Measurements from ENCODE around the gene ABHD17B.

The ABHD17B gene

GRCh38 chr9:71929223-71929622, 18.2 kb upstream of the ABHD17B start:
- Histone ChIP-seq H3K4me1 (ENCODE audit: control insufficient read depth, insufficient read depth, low read length) (no peaks in the 10 kb centered on the region), H3K4me3 (ENCODE audit: low read length) (no peak overlapping the region), H3K36me3 (ENCODE audit: control insufficient read depth, insufficient read depth, low read length) (no peaks in the 10 kb centered on the region), H3K9ac (ENCODE audit: low read length) (no peak overlapping the region), H3K27me3 (ENCODE audit: control insufficient read depth, insufficient read depth, low read length) (no peaks in the 10 kb centered on the region), H3K27ac (ENCODE audit: low read depth, low read length) (no peak overlapping the region)

DNA sequence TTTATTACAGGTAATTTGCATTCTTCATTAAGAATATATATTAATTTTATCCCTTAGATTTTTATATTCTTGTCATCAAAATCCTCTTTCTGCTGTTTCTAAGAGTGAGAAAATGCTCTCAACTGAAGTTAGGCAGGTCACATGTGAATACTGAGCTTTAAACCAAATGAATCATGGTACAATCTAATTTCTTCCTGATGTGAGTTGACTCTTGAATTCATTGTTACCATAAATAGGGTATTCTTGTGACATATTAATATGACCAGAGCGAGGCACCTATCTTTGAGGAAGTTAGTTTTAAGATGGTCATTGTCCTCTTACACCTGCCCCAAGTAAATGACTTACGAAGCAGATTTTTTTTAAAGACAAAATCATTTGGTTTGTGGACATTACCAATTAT, 17.8 kb upstream of the ABHD17B start:
- Histone ChIP-seq H3K27me3 (ENCODE audit: control insufficient read depth, insufficient read depth, low read length) (no peaks in the 10 kb centered on the region), H3K27ac (ENCODE audit: low read depth, low read length) (no peak overlapping the region), H3K9ac (ENCODE audit: low read length) (no peak overlapping the region), H3K36me3 (ENCODE audit: control insufficient read depth, insufficient read depth, low read length) (no peaks in the 10 kb centered on the region), H3K4me1 (ENCODE audit: control insufficient read depth, insufficient read depth, low read length) (no peaks in the 10 kb centered on the region), H3K4me3 (ENCODE audit: low read length) (no peak overlapping the region)

DNA sequence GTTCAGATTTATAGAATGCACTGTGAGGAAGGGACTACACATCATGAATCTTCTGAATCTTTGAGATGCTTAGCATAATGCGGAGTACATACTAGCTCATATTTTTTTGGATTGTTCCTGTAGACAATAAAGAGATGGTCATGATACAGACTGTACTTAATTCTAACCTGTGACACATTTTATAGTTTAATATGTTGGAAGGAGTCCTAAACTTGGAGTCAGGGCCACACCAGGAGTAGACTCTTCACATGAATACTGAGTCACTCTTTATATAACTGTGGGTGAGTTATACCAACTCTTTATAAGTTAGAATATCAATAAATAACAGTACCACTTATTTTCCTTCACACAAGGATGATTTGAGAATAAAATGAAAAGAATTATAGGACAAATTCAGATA, 17.4 kb upstream of the ABHD17B start:
- Histone ChIP-seq H3K27me3 (ENCODE audit: control insufficient read depth, insufficient read depth, low read length) (no peaks in the 10 kb centered on the region), H3K36me3 (ENCODE audit: control insufficient read depth, insufficient read depth, low read length) (no peaks in the 10 kb centered on the region), H3K4me1 (ENCODE audit: control insufficient read depth, insufficient read depth, low read length) (no peaks in the 10 kb centered on the region), H3K27ac (ENCODE audit: low read depth, low read length) (no peak overlapping the region), H3K9ac (ENCODE audit: low read length) (no peak overlapping the region), H3K4me3 (ENCODE audit: low read length) (no peak overlapping the region)

DNA sequence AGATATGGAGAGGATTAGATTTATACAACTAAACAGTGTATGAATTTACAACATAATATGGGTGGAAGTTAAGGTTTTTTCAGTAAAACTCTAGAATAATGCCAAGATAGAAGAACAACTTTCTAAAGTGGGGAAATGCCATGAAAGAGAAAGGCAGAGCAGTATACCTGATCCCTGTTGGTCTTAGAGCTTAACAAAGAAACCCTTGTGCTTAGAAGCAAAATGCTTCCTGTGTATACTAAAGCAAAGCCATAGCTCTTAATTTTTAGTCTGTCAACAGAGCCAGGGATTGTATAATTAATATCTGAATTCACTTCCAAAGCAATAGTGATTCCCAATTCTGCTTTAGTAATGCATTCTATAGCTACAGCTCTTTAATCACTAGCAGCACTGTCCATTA, 14.8 kb upstream of the ABHD17B start:
- Histone ChIP-seq H3K27ac (ENCODE audit: low read depth, low read length) (no peak overlapping the region), H3K4me3 (ENCODE audit: low read length) (no peak overlapping the region), H3K4me1 (ENCODE audit: control insufficient read depth, insufficient read depth, low read length) (no peaks in the 10 kb centered on the region), H3K9ac (ENCODE audit: low read length) (no peak overlapping the region), H3K27me3 (ENCODE audit: control insufficient read depth, insufficient read depth, low read length) (no peaks in the 10 kb centered on the region), H3K36me3 (ENCODE audit: control insufficient read depth, insufficient read depth, low read length) (no peaks in the 10 kb centered on the region)

DNA sequence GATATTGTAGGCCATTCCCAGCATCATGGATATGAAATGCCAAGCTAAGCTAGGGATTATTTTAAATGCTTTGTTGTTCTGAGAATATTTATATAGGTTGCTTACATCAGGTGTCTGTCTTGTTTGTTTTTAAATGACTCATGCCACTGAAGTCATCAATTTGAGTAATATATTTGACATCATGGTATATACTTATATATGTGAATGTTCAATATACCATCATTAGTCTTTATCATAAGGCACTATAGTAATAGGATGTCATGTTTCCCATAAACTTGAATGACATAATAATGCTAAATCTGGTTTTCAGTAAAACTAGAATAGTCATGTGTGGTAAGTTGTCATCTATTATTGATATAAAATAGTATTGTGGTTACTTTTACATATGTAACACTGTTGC, 13.6 kb upstream of the ABHD17B start:
- Histone ChIP-seq H3K9ac (ENCODE audit: low read length) (no peak overlapping the region), H3K27ac (ENCODE audit: low read depth, low read length) (no peak overlapping the region), H3K4me3 (ENCODE audit: low read length) (no peak overlapping the region), H3K4me1 (ENCODE audit: control insufficient read depth, insufficient read depth, low read length) (no peaks in the 10 kb centered on the region), H3K27me3 (ENCODE audit: control insufficient read depth, insufficient read depth, low read length) (no peaks in the 10 kb centered on the region), H3K36me3 (ENCODE audit: control insufficient read depth, insufficient read depth, low read length) (no peaks in the 10 kb centered on the region)

GRCh38 chr9:71921190-71921814, 10.3 kb upstream of the ABHD17B start:
- H3K9ac ChIP-seq (ENCODE audit: low read length): no peak overlapping the region
- no peak overlapping the region for H3K27ac ChIP-seq (ENCODE audit: low read depth, low read length)
- H3K4me3 ChIP-seq (ENCODE audit: low read length): no peak overlapping the region
- no peaks in the 10 kb centered on the region for H3K36me3 ChIP-seq (ENCODE audit: control insufficient read depth, insufficient read depth, low read length)
- H3K4me1 ChIP-seq (ENCODE audit: control insufficient read depth, insufficient read depth, low read length): no peaks in the 10 kb centered on the region
- no peaks in the 10 kb centered on the region for H3K27me3 ChIP-seq (ENCODE audit: control insufficient read depth, insufficient read depth, low read length)

DNA sequence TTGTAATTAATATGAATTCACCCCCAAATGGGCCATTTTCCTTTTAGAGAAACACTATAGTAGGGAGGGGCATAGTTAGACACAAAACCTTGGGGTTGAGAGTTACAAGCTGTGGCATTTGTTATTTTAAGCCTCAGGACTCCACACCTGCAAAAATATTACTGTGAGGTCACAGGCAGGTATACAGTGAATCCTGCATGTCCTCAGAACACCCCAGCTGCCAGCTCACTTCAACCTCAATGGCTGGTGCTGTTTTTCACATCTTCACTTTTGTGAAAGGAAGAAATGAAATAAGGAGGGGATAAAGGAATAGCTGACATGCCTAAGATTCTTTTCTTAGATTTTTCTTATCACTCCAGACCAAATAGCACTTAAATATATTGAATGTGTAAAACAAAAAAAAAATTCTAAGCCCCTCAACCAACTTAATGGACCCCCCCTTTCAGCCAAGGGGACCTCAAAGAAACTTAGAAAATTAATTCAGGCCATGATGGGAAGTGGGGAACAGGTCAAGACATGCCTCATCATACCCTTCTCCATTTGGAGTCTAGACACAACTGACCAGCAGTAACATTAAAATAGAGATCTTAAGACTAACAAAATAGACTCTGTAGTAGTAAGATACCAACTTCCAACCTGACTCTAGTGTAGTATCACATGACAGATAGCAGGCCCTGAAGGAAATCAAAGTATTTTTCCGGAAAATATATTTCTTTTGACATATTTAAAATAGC, 9.6 kb upstream of the ABHD17B start:
- no peak overlapping the region for H3K4me3 ChIP-seq (ENCODE audit: low read length)

DNA sequence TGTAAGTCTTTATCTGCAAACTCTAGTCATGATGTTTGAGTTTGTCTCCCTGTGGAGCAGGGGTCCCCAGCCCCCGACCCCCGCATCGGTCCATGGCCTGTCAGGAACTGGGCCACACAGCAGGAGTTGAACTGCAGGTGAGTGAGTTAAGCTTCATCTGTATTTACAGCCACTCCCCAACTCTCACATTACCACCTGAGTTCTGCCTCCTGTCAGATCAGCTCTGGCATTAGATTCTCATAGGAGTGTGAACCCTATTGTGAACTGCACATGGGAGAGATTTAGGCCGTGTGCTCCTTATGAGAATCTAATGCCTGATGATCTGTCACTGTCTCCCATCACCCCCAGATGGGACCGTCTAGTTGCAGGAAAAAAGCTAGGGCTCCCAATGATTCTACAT, 7.4 kb upstream of the ABHD17B start:
- no peak overlapping the region for H3K4me3 ChIP-seq (ENCODE audit: low read length)
- H3K4me1 ChIP-seq (ENCODE audit: control insufficient read depth, insufficient read depth, low read length): no peaks in the 10 kb centered on the region
- no peaks in the 10 kb centered on the region for H3K27me3 ChIP-seq (ENCODE audit: control insufficient read depth, insufficient read depth, low read length)
- no peak overlapping the region for H3K9ac ChIP-seq (ENCODE audit: low read length)
- H3K36me3 ChIP-seq (ENCODE audit: control insufficient read depth, insufficient read depth, low read length): no peaks in the 10 kb centered on the region
- no peak overlapping the region for H3K27ac ChIP-seq (ENCODE audit: low read depth, low read length)

More for the DNA sequence above, 9.6 kb upstream of the ABHD17B start:
- Histone ChIP-seq H3K4me1 (ENCODE audit: control insufficient read depth, insufficient read depth, low read length) (no peaks in the 10 kb centered on the region), H3K9ac (ENCODE audit: low read length) (no peak overlapping the region), H3K27me3 (ENCODE audit: control insufficient read depth, insufficient read depth, low read length) (no peaks in the 10 kb centered on the region), H3K27ac (ENCODE audit: low read depth, low read length) (no peak overlapping the region), H3K36me3 (ENCODE audit: control insufficient read depth, insufficient read depth, low read length) (no peaks in the 10 kb centered on the region)

- no peak overlapping the region for H3K4me3 ChIP-seq (ENCODE audit: low read length)
- no peaks in the 10 kb centered on the region for H3K36me3 ChIP-seq (ENCODE audit: control insufficient read depth, insufficient read depth, low read length)
- no peaks in the 10 kb centered on the region for H3K4me1 ChIP-seq (ENCODE audit: control insufficient read depth, insufficient read depth, low read length)
- no peak overlapping the region for H3K27ac ChIP-seq (ENCODE audit: low read depth, low read length)
- H3K9ac ChIP-seq (ENCODE audit: low read length): no peak overlapping the region
- H3K27me3 ChIP-seq (ENCODE audit: control insufficient read depth, insufficient read depth, low read length): no peaks in the 10 kb centered on the region
Measured at GRCh38 chr9:71916834-71917534, 6.0 kb upstream of the ABHD17B start.

DNA sequence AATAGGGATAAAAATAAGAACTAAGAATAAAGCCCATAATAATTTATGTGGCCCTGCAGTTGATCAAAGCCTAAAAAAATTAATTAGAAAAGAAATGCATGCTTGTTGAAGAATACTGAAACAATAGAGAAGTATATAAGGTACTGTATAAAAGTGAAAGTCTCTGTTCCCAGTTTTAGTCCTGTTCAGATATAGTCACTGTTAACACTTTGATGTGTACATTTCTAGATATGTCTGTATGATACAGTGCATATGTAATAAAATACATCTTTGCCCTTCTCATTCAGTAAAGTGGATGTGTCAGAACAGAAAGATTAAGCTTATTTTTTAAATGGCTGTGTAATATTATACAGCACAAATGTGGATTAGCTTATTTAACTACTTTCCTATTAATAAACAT, 4.5 kb upstream of the ABHD17B start:
- Histone ChIP-seq H3K36me3 (ENCODE audit: control insufficient read depth, insufficient read depth, low read length) (no peaks in the 10 kb centered on the region), H3K9ac (ENCODE audit: low read length) (no peak overlapping the region), H3K27me3 (ENCODE audit: control insufficient read depth, insufficient read depth, low read length) (no peaks in the 10 kb centered on the region), H3K4me3 (ENCODE audit: low read length) (no peak overlapping the region), H3K4me1 (ENCODE audit: control insufficient read depth, insufficient read depth, low read length) (no peaks in the 10 kb centered on the region), H3K27ac (ENCODE audit: low read depth, low read length) (no peak overlapping the region)

- peak overlapping the region; percentile 82 for H3K27ac ChIP-seq (ENCODE audit: low read depth, low read length)
- no peaks in the 10 kb centered on the region for H3K27me3 ChIP-seq (ENCODE audit: control insufficient read depth, insufficient read depth, low read length)
- H3K4me1 ChIP-seq (ENCODE audit: control insufficient read depth, insufficient read depth, low read length): peaks cover 5% of the 10 kb centered on the region
- H3K4me3 ChIP-seq (ENCODE audit: low read length): peak overlapping the region; percentile 89
- no peaks in the 10 kb centered on the region for H3K36me3 ChIP-seq (ENCODE audit: control insufficient read depth, insufficient read depth, low read length)
- peak overlapping the region; percentile 66 for H3K9ac ChIP-seq (ENCODE audit: low read length)
Measured at GRCh38 chr9:71911908-71912335, 929 bp upstream of the ABHD17B start.

DNA sequence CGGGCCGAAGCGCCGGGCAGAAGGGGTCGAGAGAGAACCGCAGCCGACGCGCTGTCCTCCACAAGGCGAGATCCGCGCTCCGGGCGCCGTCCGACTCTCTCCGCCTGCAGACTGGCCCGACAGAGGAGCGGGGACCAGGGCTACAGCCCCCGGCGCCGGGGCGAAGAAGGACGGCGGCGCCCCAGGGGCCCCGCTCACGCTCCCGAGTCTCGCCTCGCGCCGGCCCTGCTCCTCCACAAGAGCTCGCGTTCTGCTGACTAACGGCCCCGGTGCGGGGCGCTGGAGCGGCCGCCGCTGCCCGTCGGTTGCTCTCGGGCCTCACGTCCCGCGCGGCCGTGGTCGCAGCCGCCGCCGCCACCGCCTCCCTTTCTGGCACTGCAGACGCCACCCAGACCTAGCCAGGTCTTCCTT, 338 bp downstream of the ABHD17B start:
- peaks cover 5% of the 10 kb centered on the region for H3K4me1 ChIP-seq (ENCODE audit: control insufficient read depth, insufficient read depth, low read length)
- peak overlapping the region; percentile 66 for H3K9ac ChIP-seq (ENCODE audit: low read length)
- peak overlapping the region; percentile 84 for H3K27ac ChIP-seq (ENCODE audit: low read depth, low read length)
- H3K27me3 ChIP-seq (ENCODE audit: control insufficient read depth, insufficient read depth, low read length): no peaks in the 10 kb centered on the region
- H3K36me3 ChIP-seq (ENCODE audit: control insufficient read depth, insufficient read depth, low read length): no peaks in the 10 kb centered on the region
- H3K4me3 ChIP-seq (ENCODE audit: low read length): peak overlapping the region; percentile 65

All from rectal smooth muscle tissue (tissue), 1 donor.